Measurements from ENCODE around the gene SORL1.

- TF ChIP-seq EP300 (IDR thresholded peaks at IDR 0.05): no peak
- TF ChIP-seq, protein P1, sequence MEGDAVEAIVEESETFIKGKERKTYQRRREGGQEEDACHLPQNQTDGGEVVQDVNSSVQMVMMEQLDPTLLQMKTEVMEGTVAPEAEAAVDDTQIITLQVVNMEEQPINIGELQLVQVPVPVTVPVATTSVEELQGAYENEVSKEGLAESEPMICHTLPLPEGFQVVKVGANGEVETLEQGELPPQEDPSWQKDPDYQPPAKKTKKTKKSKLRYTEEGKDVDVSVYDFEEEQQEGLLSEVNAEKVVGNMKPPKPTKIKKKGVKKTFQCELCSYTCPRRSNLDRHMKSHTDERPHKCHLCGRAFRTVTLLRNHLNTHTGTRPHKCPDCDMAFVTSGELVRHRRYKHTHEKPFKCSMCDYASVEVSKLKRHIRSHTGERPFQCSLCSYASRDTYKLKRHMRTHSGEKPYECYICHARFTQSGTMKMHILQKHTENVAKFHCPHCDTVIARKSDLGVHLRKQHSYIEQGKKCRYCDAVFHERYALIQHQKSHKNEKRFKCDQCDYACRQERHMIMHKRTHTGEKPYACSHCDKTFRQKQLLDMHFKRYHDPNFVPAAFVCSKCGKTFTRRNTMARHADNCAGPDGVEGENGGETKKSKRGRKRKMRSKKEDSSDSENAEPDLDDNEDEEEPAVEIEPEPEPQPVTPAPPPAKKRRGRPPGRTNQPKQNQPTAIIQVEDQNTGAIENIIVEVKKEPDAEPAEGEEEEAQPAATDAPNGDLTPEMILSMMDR (IDR thresholded peaks at IDR 0.05): no peak
- TF ChIP-seq POLR2A (IDR thresholded peaks at IDR 0.05): no peak
These were observed 193.5 kb downstream of the SORL1 start for GRCh38 chr11:121645596-121645995.
